HCT116 (cell line): ENCODE results near the gene PRIMA1. TPM values are rescaled to one million over a fixed set of nuclear protein-coding genes. Genes with fewer than 3 reads are reported as not detected.

Experiments used
- ATAC-seq: fragments of 200-7000 bp; cut with Tn5 transposase; 2 replicates; pipeline ENCODE4 v1.9.1; 2020; ENCODE audit warnings: mild to moderate bottlenecking, moderate library complexity
- BruUV-seq: library from RNA; stranded (reverse); fragments of 400-500 nt; replicated peaks from 2 replicates; lab custom pipeline; 2021; lab: Mats Ljungman, UMichigan
- CTCF ChIA-PET: fragments of 300-600 bp; sonication (Branson Sonifier 250); formaldehyde crosslinking; loops from one replicate; lab custom pipeline; 2021; ENCODE audit warnings: antibody characterized with exemption; lab: Charles Lee
- POLR2A ChIA-PET: fragments of 300-600, 350-600 bp; sonication (Branson Sonifier 250); formaldehyde crosslinking; loops from one replicate; lab custom pipeline; 2021; ENCODE audit warnings: antibody characterized with exemption; lab: Charles Lee
- RAD21 ChIA-PET, 2 experiments: fragments of 300-600 bp; sonication (Branson Sonifier 250); formaldehyde crosslinking; loops; one replicate each; lab custom pipeline; 2023; ENCODE audit warnings: low total read pairs in 2 of 2; ENCODE audit not compliant: uncharacterized antibody in 2 of 2, unreplicated experiment in 2 of 2, low non-redundant PET in 1 of 2; lab: Charles Lee
- DNase-seq: peaks from one replicate; pipeline ENCODE4 v3.0.0-alpha.2; 2010; ENCODE audit warnings: low read depth, low spot score
- H2AFZ ChIP-seq: fragments of 200-600 bp; shearing (Covaris generic), sonication (generic); 2 replicates; pipeline ENCODE4 v1.6.1; 2017; ENCODE audit warnings: low read depth, mixed run types, mixed read lengths, antibody characterized with exemption, low read length; ENCODE audit not compliant: poor library complexity, severe bottlenecking
- H3K27ac ChIP-seq: 2 replicates; pipeline ENCODE4 v1.5.1; 2012; ENCODE audit warnings: low read depth, low read length
- H3K27me3 ChIP-seq: fragments of 200-600 bp; sonication (generic); 2 replicates; pipeline ENCODE4 v1.6.1; 2016; ENCODE audit warnings: mixed run types, low read length, mixed read lengths; ENCODE audit not compliant: insufficient read depth
- H3K36me3 ChIP-seq, 2 experiments: fragments of 200-500 bp in 1 of 2; fragments of 200-600 bp in 1 of 2; sonication (Bioruptor generic) in 1 of 2; sonication (generic) in 1 of 2; 2 replicates each; pipeline versions ENCODE4 v1.5.1 to v1.6.1; 2014 to 2016; ENCODE audit warnings: low read length in 2 of 2, inconsistent platforms in 1 of 2, mixed read lengths in 1 of 2, mixed run types in 1 of 2; ENCODE audit not compliant: insufficient read depth in 2 of 2, control insufficient read depth in 1 of 2
- H3K4me1 ChIP-seq, 2 experiments: fragments of 200-600 bp in 1 of 2; sonication (generic) in 1 of 2; 2 replicates each; pipeline versions ENCODE4 v1.5.1 to v1.6.1; 2012 to 2017; ENCODE audit warnings: low read length in 2 of 2, inconsistent platforms in 1 of 2, mild to moderate bottlenecking in 1 of 2, mixed read lengths in 1 of 2, mixed run types in 1 of 2, moderate library complexity in 1 of 2; ENCODE audit not compliant: insufficient read depth in 2 of 2, control insufficient read depth in 1 of 2
- H3K4me2 ChIP-seq: fragments of 200-600 bp; sonication (generic); 2 replicates; pipeline ENCODE4 v1.6.1; 2017; ENCODE audit warnings: mixed run types, low read length, mixed read lengths
- H3K4me3 ChIP-seq, 2 experiments: fragments of 200-600 bp in 1 of 2; sonication (generic) in 1 of 2; replicated peaks in 1 of 2; 2 replicates each; pipeline ENCODE4 v1.5.1; 2011 to 2016; ENCODE audit warnings: low read length in 2 of 2, control low read depth in 1 of 2, low read depth in 1 of 2, mild to moderate bottlenecking in 1 of 2, mixed read lengths in 1 of 2, mixed run types in 1 of 2
- H3K79me2 ChIP-seq: fragments of 200-600 bp; sonication (generic); 2 replicates; pipeline ENCODE4 v1.6.1; 2017; ENCODE audit warnings: mild to moderate bottlenecking, mixed run types, low read length, moderate library complexity, mixed read lengths; ENCODE audit not compliant: insufficient read depth
- H3K9ac ChIP-seq: fragments of 200-600 bp; sonication (generic); 2 replicates; pipeline ENCODE4 v1.6.1; 2016; ENCODE audit warnings: low read length, mixed read lengths
- H3K9me2 ChIP-seq: fragments of 200-600 bp; sonication (generic), shearing (Covaris generic); 2 replicates; pipeline ENCODE4 v1.6.1; 2017; ENCODE audit warnings: mixed run types, mild to moderate bottlenecking, moderate library complexity; ENCODE audit not compliant: insufficient read depth
- H3K9me3 ChIP-seq, 2 experiments: fragments of 200-500 bp in 1 of 2; fragments of 200-600 bp in 1 of 2; sonication (Bioruptor generic) in 1 of 2; sonication (generic) in 1 of 2; 2 replicates each; pipeline ENCODE4 v1.6.1; 2014 to 2017; ENCODE audit warnings: low read length in 2 of 2, mixed read lengths in 2 of 2, inconsistent platforms in 1 of 2, low read depth in 1 of 2, mild to moderate bottlenecking in 1 of 2, mixed run types in 1 of 2, moderate library complexity in 1 of 2; ENCODE audit not compliant: control insufficient read depth in 1 of 2, insufficient read depth in 1 of 2
- H4K20me1 ChIP-seq: fragments of 200-600 bp; sonication (generic), shearing (Covaris generic); 2 replicates; pipeline ENCODE4 v1.6.1; 2017; ENCODE audit warnings: mixed run types, mild to moderate bottlenecking, moderate library complexity; ENCODE audit not compliant: insufficient read depth
- CTCF ChIP-seq, 3 experiments: fragments of 200-600 bp in 1 of 3; sonication (generic) in 1 of 3; IDR thresholded peaks in 2 of 3; conservative IDR thresholded peaks in 1 of 3; 2 replicates each; pipeline ENCODE4 v1.5.1; 2012 to 2017; ENCODE audit warnings: low read depth in 2 of 3, low read length in 2 of 3, antibody characterized with exemption in 1 of 3, borderline replicate concordance in 1 of 3, control low read depth in 1 of 3, mild to moderate bottlenecking in 1 of 3, mixed read lengths in 1 of 3, mixed run types in 1 of 3, moderate library complexity in 1 of 3; ENCODE audit not compliant: insufficient read depth in 1 of 3
- EZH2phosphoT487 ChIP-seq: fragments of 200-600 bp; IDR thresholded peaks from 2 replicates; pipeline ENCODE4 v1.6.1; 2018; ENCODE audit warnings: antibody characterized with exemption, borderline replicate concordance
- FOSL1 ChIP-seq: IDR thresholded peaks from 2 replicates; pipeline ENCODE4 v1.6.1; 2012; ENCODE audit warnings: low read depth
- JUND ChIP-seq: IDR thresholded peaks from 2 replicates; pipeline ENCODE4 v1.6.1; 2012
- POLR2A ChIP-seq: IDR thresholded peaks from 2 replicates; pipeline ENCODE4 v1.7.0; 2011; ENCODE audit warnings: borderline replicate concordance; ENCODE audit not compliant: insufficient read depth, insufficient read length; ENCODE audit errors: extremely low read depth
- POLR2AphosphoS5 ChIP-seq: IDR thresholded peaks from 2 replicates; pipeline ENCODE4 v1.6.1; 2011; ENCODE audit warnings: mild to moderate bottlenecking, low read depth, low read length, moderate library complexity
- RAD21 ChIP-seq: IDR thresholded peaks from 2 replicates; pipeline ENCODE4 v1.6.1; 2012; ENCODE audit warnings: low read depth, mild to moderate bottlenecking
- SIN3A ChIP-seq: IDR thresholded peaks from 2 replicates; pipeline ENCODE4 v1.6.1; 2012; ENCODE audit warnings: low read depth
- SP1 ChIP-seq: IDR thresholded peaks from 2 replicates; pipeline ENCODE4 v1.6.1; 2012; ENCODE audit warnings: low read depth
- SRF ChIP-seq: IDR thresholded peaks from 2 replicates; pipeline ENCODE4 v1.6.1; 2012; ENCODE audit warnings: low read depth
- TCF7L2 ChIP-seq: IDR thresholded peaks from 2 replicates; pipeline ENCODE4 v1.7.0; 2011; ENCODE audit warnings: borderline replicate concordance, inconsistent platforms; ENCODE audit not compliant: insufficient read depth, insufficient read length; ENCODE audit errors: extremely low read depth
- YY1 ChIP-seq: IDR thresholded peaks from 2 replicates; pipeline ENCODE4 v1.6.1; 2011; ENCODE audit warnings: low read length, low read depth, moderate library complexity, mild to moderate bottlenecking; ENCODE audit not compliant: insufficient replicate concordance; ENCODE audit errors: extremely low read depth
- ZFX ChIP-seq: fragments of 450-650 bp; IDR thresholded peaks from 2 replicates; pipeline ENCODE4 v1.6.1; 2017
- ZNF274 ChIP-seq: fragments of 200-500 bp; sonication (Bioruptor generic); IDR thresholded peaks from 2 replicates; pipeline ENCODE4 v1.6.1; 2014; ENCODE audit warnings: mild to moderate bottlenecking, low read depth, low read length, inconsistent platforms
- intact Hi-C: fragments of 100-400 bp; cut with micrococcal nuclease; formaldehyde crosslinking; loops from 2 replicates; pipeline ENCODE4 v1.10.0; 2022
- total RNA-seq: library from RNA; stranded (reverse); gene quantifications from one replicate; pipeline ENCODE4 v1.2.1, GENCODE V29; 2021; ENCODE audit not compliant: unreplicated experiment

PRIMA1 gene
- total RNA-seq, 1 experiment from 2014 or later: 1.5 TPM

- Histone ChIP-seq H3K79me2 (no peaks in the 10 kb centered on the region), H3K9ac (no peak overlapping the region), H3K27ac (no peak overlapping the region), H3K36me3 (no peaks in the 10 kb centered on the region), H3K4me2 (no peak overlapping the region), H3K4me1 (peaks cover 6 to 15% of the 10 kb centered on the region in 2 experiments), H3K27me3 (no peaks in the 10 kb centered on the region), H2AFZ (no peak overlapping the region), H3K4me3 (no peak overlapping the region), H3K9me2 (no peaks in the 10 kb centered on the region), H4K20me1 (no peaks in the 10 kb centered on the region), H3K9me3 (no peaks in the 10 kb centered on the region)
- ATAC-seq: no peak
- no TSS peak for BruUV-seq
- CTCF ChIA-PET: no interaction called here
- RAD21 ChIA-PET: no interaction called here
- TF ChIP-seq ZFX (no peak), EZH2phosphoT487 (no peak), CTCF (IDR thresholded peaks at IDR 0.05 in 2 of 3, conservative IDR thresholded peaks at IDR 0.05 in 1 of 3; ENCODE audit: borderline replicate concordance in 1 of 3, insufficient read depth in 1 of 3, low read depth in 2 of 3, low read length in 2 of 3) (no peak), ZNF274 (no peak), SIN3A (no peak), POLR2A (no peak), SRF (no peak), POLR2AphosphoS5 (no peak), FOSL1 (no peak), JUND (no peak)
- POLR2A ChIA-PET: no interaction called here
- no peak for DNase-seq
- intact Hi-C loops: no loop called here
Measured at GRCh38 chr14:93792391-93792790, 4.1 kb upstream of the PRIMA1 start.

GRCh38 chr14:93790966-93791365 lies 2.7 kb upstream of the PRIMA1 start:
- intact Hi-C loops: no loop called here
- no peaks in the 10 kb centered on the region for H3K9me3 ChIP-seq
- H3K27me3 ChIP-seq: no peaks in the 10 kb centered on the region
- TF ChIP-seq SP1 (no peak), TCF7L2 (no peak), POLR2A (no peak), YY1 (no peak), FOSL1 (no peak), JUND (no peak), CTCF (IDR thresholded peaks at IDR 0.05 in 2 of 3, conservative IDR thresholded peaks at IDR 0.05 in 1 of 3; ENCODE audit: borderline replicate concordance in 1 of 3, insufficient read depth in 1 of 3, low read depth in 2 of 3, low read length in 2 of 3) (no peak), RAD21 (no peak)
- TF ChIP-seq, all 23 proteins: peak for 0
- Histone ChIP-seq H2AFZ (no peak overlapping the region), H4K20me1 (no peaks in the 10 kb centered on the region), H3K9me2 (no peaks in the 10 kb centered on the region), H3K27ac (no peak overlapping the region), H3K4me3 (no peak overlapping the region), H3K4me1 (peaks cover 6 to 15% of the 10 kb centered on the region in 2 experiments), H3K36me3 (no peaks in the 10 kb centered on the region), H3K9ac (no peak overlapping the region), H3K4me2 (no peak overlapping the region), H3K79me2 (no peaks in the 10 kb centered on the region)
- DNase-seq (no peak), ATAC-seq (no peak)
- no TSS peak for BruUV-seq
- POLR2A ChIA-PET: no interaction called here
- CTCF ChIA-PET: no interaction called here
- RAD21 ChIA-PET: no interaction called here
